ENCODE measurements around the gene MRPL24. TPM values are rescaled to one million over a fixed set of nuclear protein-coding genes. Genes with fewer than 3 reads are reported as not detected.

The MRPL24 gene
- polyA plus RNA-seq, 4 donors: 57.7 to 102 (median 58.6) TPM

DNA sequence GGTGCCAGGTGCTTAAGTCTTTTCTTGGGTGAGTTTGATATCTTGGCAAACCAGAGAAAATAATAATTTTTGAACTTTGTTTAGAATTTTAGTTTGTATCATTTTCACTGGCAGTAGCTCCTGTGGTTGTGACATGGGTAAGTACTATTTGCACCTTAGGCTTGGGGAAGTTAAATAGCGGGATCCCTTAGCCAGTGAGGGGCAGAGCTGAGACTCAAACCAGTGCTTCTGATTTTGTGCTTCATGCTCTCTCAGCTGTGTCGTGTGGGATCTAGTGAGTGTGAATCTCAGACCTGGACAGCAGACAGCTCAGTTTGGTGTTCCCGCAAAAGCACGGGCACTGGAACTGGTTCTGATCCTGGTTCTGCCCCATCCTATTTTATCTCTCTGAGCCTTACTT lies 36.1 kb upstream of the MRPL24 start:
- no peaks in the 10 kb centered on the region for H3K27me3 ChIP-seq (ENCODE audit: control insufficient read depth in 3 of 3, insufficient read depth in 3 of 3, low read length in 3 of 3)
- H3K36me3 ChIP-seq (ENCODE audit: control insufficient read depth in 3 of 3, insufficient read depth in 2 of 3, low read depth in 1 of 3, low read length in 3 of 3): peaks cover 0 to 34% (median 2%) of the 10 kb centered on the region in 3 donors
- no peak overlapping the region for H3K27ac ChIP-seq (ENCODE audit: low read depth in 1 of 3, low read length in 2 of 3)
- FAIRE-seq (no peak), DNase-seq (no peak)
- WGBS, 3 donors: 71 to 77% (median 74%) methylated on average over 4 of the region's 4 CpGs
- H3K4me1 ChIP-seq (ENCODE audit: control insufficient read depth in 3 of 3, insufficient read depth in 2 of 3, low read depth in 1 of 3, low read length in 2 of 3): peaks cover 2 to 8% (median 6%) of the 10 kb centered on the region in 3 donors
- H3K4me3 ChIP-seq (ENCODE audit: low read depth in 1 of 3, low read length in 3 of 3): no peak overlapping the region
- no peaks in the 10 kb centered on the region for H3K9me3 ChIP-seq (ENCODE audit: control insufficient read depth in 2 of 2, insufficient read depth in 1 of 2, low read depth in 1 of 2, low read length in 1 of 2)

DNA sequence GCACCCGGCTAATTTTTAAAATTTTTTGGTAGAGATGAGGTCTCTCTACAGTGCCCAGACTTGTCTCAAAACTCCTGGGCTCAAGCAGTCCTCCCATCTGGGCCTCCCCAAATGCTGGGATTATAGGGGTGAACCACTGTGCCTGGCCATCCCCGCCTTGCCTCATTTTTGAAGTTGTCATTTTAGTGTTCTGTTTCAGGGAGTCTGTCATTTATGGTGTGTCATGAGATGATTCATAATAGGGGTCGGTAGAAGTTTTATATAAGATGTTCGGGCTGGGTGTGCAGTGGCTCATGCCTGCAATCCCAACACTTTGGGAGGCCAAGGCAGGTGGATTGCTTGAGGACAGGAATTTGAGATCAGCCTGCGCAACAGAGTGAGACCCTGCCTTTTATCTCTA lies 34.9 kb upstream of the MRPL24 start:
- Histone ChIP-seq H3K4me1 (ENCODE audit: control insufficient read depth in 3 of 3, insufficient read depth in 2 of 3, low read depth in 1 of 3, low read length in 2 of 3) (peaks cover 2 to 8% (median 8%) of the 10 kb centered on the region in 3 donors), H3K4me3 (ENCODE audit: low read depth in 1 of 3, low read length in 3 of 3) (no peak overlapping the region), H3K27ac (ENCODE audit: low read depth in 1 of 3, low read length in 2 of 3) (no peak overlapping the region), H3K36me3 (ENCODE audit: control insufficient read depth in 3 of 3, insufficient read depth in 2 of 3, low read depth in 1 of 3, low read length in 3 of 3) (peaks cover 0 to 40% (median 2%) of the 10 kb centered on the region in 3 donors), H3K27me3 (ENCODE audit: control insufficient read depth in 3 of 3, insufficient read depth in 3 of 3, low read length in 3 of 3) (no peaks in the 10 kb centered on the region), H3K9me3 (ENCODE audit: control insufficient read depth in 2 of 2, insufficient read depth in 1 of 2, low read depth in 1 of 2, low read length in 1 of 2) (no peaks in the 10 kb centered on the region)
- WGBS, 3 donors: 81 to 84% (median 84%) methylated on average over 5 of the region's 5 CpGs
- no peak for DNase-seq
- FAIRE-seq: no peak

GRCh38 chr1:156773607-156774006 lies 32.7 kb upstream of the MRPL24 start:
- H3K4me1 ChIP-seq (ENCODE audit: control insufficient read depth in 3 of 3, insufficient read depth in 2 of 3, low read depth in 1 of 3, low read length in 2 of 3): peaks cover 4 to 16% (median 11%) of the 10 kb centered on the region in 3 donors
- 77 to 85% (median 83%) methylated on average over 3 of the region's 3 CpGs for WGBS, 3 donors
- no peak for FAIRE-seq
- no peak overlapping the region for H3K4me3 ChIP-seq (ENCODE audit: low read depth in 1 of 3, low read length in 3 of 3)
- H3K9me3 ChIP-seq (ENCODE audit: control insufficient read depth in 2 of 2, insufficient read depth in 1 of 2, low read depth in 1 of 2, low read length in 1 of 2): no peaks in the 10 kb centered on the region
- DNase-seq: no peak
- H3K27ac ChIP-seq (ENCODE audit: low read depth in 1 of 3, low read length in 2 of 3): no peak overlapping the region
- no peaks in the 10 kb centered on the region for H3K27me3 ChIP-seq (ENCODE audit: control insufficient read depth in 3 of 3, insufficient read depth in 3 of 3, low read length in 3 of 3)
- H3K36me3 ChIP-seq (ENCODE audit: control insufficient read depth in 3 of 3, insufficient read depth in 2 of 3, low read depth in 1 of 3, low read length in 3 of 3): peaks cover 0 to 28% (median 3%) of the 10 kb centered on the region in 3 donors

- Histone ChIP-seq H3K9me3 (ENCODE audit: control insufficient read depth in 2 of 2, insufficient read depth in 1 of 2, low read depth in 1 of 2, low read length in 1 of 2) (no peaks in the 10 kb centered on the region), H3K4me3 (ENCODE audit: low read depth in 1 of 3, low read length in 3 of 3) (no peak overlapping the region), H3K27me3 (ENCODE audit: control insufficient read depth in 3 of 3, insufficient read depth in 3 of 3, low read length in 3 of 3) (no peaks in the 10 kb centered on the region), H3K36me3 (ENCODE audit: control insufficient read depth in 3 of 3, insufficient read depth in 2 of 3, low read depth in 1 of 3, low read length in 3 of 3) (peaks cover 0 to 28% (median 3%) of the 10 kb centered on the region in 3 donors), H3K4me1 (ENCODE audit: control insufficient read depth in 3 of 3, insufficient read depth in 2 of 3, low read depth in 1 of 3, low read length in 2 of 3) (peaks cover 4 to 16% (median 11%) of the 10 kb centered on the region in 3 donors), H3K27ac (ENCODE audit: low read depth in 1 of 3, low read length in 2 of 3) (no peak overlapping the region)
- FAIRE-seq (no peak), DNase-seq (peak; percentile 7 to 23)
- 23 to 37% (median 35%) methylated on average over 9 of the region's 9 CpGs for WGBS, 3 donors
These were observed 32.0 kb upstream of the MRPL24 start for GRCh38 chr1:156772728-156773497.

- no peak for DNase-seq
- Histone ChIP-seq H3K27me3 (ENCODE audit: control insufficient read depth in 3 of 3, insufficient read depth in 3 of 3, low read length in 3 of 3) (no peaks in the 10 kb centered on the region), H3K9me3 (ENCODE audit: control insufficient read depth in 2 of 2, insufficient read depth in 1 of 2, low read depth in 1 of 2, low read length in 1 of 2) (no peaks in the 10 kb centered on the region), H3K36me3 (ENCODE audit: control insufficient read depth in 3 of 3, insufficient read depth in 2 of 3, low read depth in 1 of 3, low read length in 3 of 3) (peaks cover 0 to 28% (median 3%) of the 10 kb centered on the region in 3 donors), H3K4me3 (ENCODE audit: low read depth in 1 of 3, low read length in 3 of 3) (no peak overlapping the region), H3K4me1 (ENCODE audit: control insufficient read depth in 3 of 3, insufficient read depth in 2 of 3, low read depth in 1 of 3, low read length in 2 of 3) (peaks cover 4 to 16% (median 11%) of the 10 kb centered on the region in 3 donors), H3K27ac (ENCODE audit: low read depth in 1 of 3, low read length in 2 of 3) (no peak overlapping the region)
- 83 to 94% (median 88%) methylated on average over 3 of the region's 3 CpGs for WGBS, 3 donors
- no peak for FAIRE-seq
These were observed 31.3 kb upstream of the MRPL24 start for GRCh38 chr1:156772222-156772621.

- H3K9me3 ChIP-seq (ENCODE audit: control insufficient read depth in 2 of 2, insufficient read depth in 1 of 2, low read depth in 1 of 2, low read length in 1 of 2): no peaks in the 10 kb centered on the region
- peak overlapping the region in 2 of 3 donors; percentile 88 to 97 for H3K27ac ChIP-seq (ENCODE audit: low read depth in 1 of 3, low read length in 2 of 3)
- 9 to 21% (median 12%) methylated on average over 8 of the region's 8 CpGs for WGBS, 3 donors
- DNase-seq: peak; percentile 33 to 36
- H3K4me3 ChIP-seq (ENCODE audit: low read depth in 1 of 3, low read length in 3 of 3): peak overlapping the region in 2 of 3 donors; percentile 72 to 91
- peaks cover 6 to 23% (median 7%) of the 10 kb centered on the region in 3 donors for H3K4me1 ChIP-seq (ENCODE audit: control insufficient read depth in 3 of 3, insufficient read depth in 2 of 3, low read depth in 1 of 3, low read length in 2 of 3)
- H3K27me3 ChIP-seq (ENCODE audit: control insufficient read depth in 3 of 3, insufficient read depth in 3 of 3, low read length in 3 of 3): no peaks in the 10 kb centered on the region
- H3K36me3 ChIP-seq (ENCODE audit: control insufficient read depth in 3 of 3, insufficient read depth in 2 of 3, low read depth in 1 of 3, low read length in 3 of 3): peaks cover 0 to 17% (median 3%) of the 10 kb centered on the region in 3 donors
- FAIRE-seq: no peak
These were observed 27.9 kb upstream of the MRPL24 start for GRCh38 chr1:156768610-156769295.

- FAIRE-seq: no peak
These were observed 27.2 kb upstream of the MRPL24 start for GRCh38 chr1:156767879-156768604.

More at GRCh38 chr1:156767879-156768604, 27.2 kb upstream of the MRPL24 start:
- H3K27ac ChIP-seq (ENCODE audit: low read depth in 1 of 3, low read length in 2 of 3): peak overlapping the region; percentile 79 to 97 (median 88)
- H3K27me3 ChIP-seq (ENCODE audit: control insufficient read depth in 3 of 3, insufficient read depth in 3 of 3, low read length in 3 of 3): no peaks in the 10 kb centered on the region
- H3K9me3 ChIP-seq (ENCODE audit: control insufficient read depth in 2 of 2, insufficient read depth in 1 of 2, low read depth in 1 of 2, low read length in 1 of 2): no peaks in the 10 kb centered on the region
- peak overlapping the region; percentile 72 to 91 (median 90) for H3K4me3 ChIP-seq (ENCODE audit: low read depth in 1 of 3, low read length in 3 of 3)
- H3K4me1 ChIP-seq (ENCODE audit: control insufficient read depth in 3 of 3, insufficient read depth in 2 of 3, low read depth in 1 of 3, low read length in 2 of 3): peaks cover 3 to 19% (median 7%) of the 10 kb centered on the region in 3 donors
- peak; percentile 30 to 61 for DNase-seq
- WGBS, 3 donors: 1% methylated on average over 21 to 31 of the region's 31 CpGs
- H3K36me3 ChIP-seq (ENCODE audit: control insufficient read depth in 3 of 3, insufficient read depth in 2 of 3, low read depth in 1 of 3, low read length in 3 of 3): peaks cover 0 to 14% (median 3%) of the 10 kb centered on the region in 3 donors
